RKO (cell line): ENCODE results near the gene RELL2.
A peak's percentile ranks its signal among the peaks of the same experiment; 100 is the strongest.

ENCODE experiments used
- DNase-seq: peaks from one replicate; pipeline ENCODE4 v3.0.0-alpha.2; 2016; ENCODE audit warnings: low spot score

Gene RELL2

GRCh38 chr5:141649972-141650371, 13.2 kb downstream of the RELL2 start:
- no peak for DNase-seq

- DNase-seq: peak; percentile 87
These were observed 14.3 kb downstream of the RELL2 start, which contains the start of gene FCHSD1 for GRCh38 chr5:141650851-141651727. Gene FCHSD1, minus strand, starts transcription at chr5:141651418. Its CDS starts 50 bp downstream, at chr5:141651368.

GRCh38 chr5:141651728-141652105, 14.9 kb downstream of the RELL2 start:
- no peak for DNase-seq

- no peak for DNase-seq
These were observed 17.5 kb downstream of the RELL2 start for GRCh38 chr5:141654298-141654697.

- no peak for DNase-seq
These were observed 18.2 kb downstream of the RELL2 start for GRCh38 chr5:141655020-141655419.

- DNase-seq: no peak
These were observed 19.6 kb downstream of the RELL2 start for GRCh38 chr5:141656396-141656795.

- DNase-seq: no peak
These were observed 20.6 kb downstream of the RELL2 start for GRCh38 chr5:141657404-141657803.

GRCh38 chr5:141657937-141658545, 21.2 kb downstream of the RELL2 start:
- DNase-seq: peak; percentile 84

- no peak for DNase-seq
These were observed 25.2 kb downstream of the RELL2 start for GRCh38 chr5:141662028-141662427.

GRCh38 chr5:141663506-141663905, 26.7 kb downstream of the RELL2 start:
- DNase-seq: no peak

- peak; percentile 68 for DNase-seq
These were observed 28.1 kb downstream of the RELL2 start for GRCh38 chr5:141664733-141665461.

GRCh38 chr5:141665995-141666940, 29.5 kb downstream of the RELL2 start:
- DNase-seq: no peak

- DNase-seq: no peak
These were observed 31.9 kb downstream of the RELL2 start for GRCh38 chr5:141668601-141669265.

- DNase-seq: no peak
These were observed 32.7 kb downstream of the RELL2 start for GRCh38 chr5:141669520-141669919.

- no peak for DNase-seq
These were observed 35.5 kb downstream of the RELL2 start for GRCh38 chr5:141672071-141672840.

- DNase-seq: no peak
These were observed 36.3 kb downstream of the RELL2 start for GRCh38 chr5:141672841-141673813.

GRCh38 chr5:141674747-141675146, 38.0 kb downstream of the RELL2 start:
- DNase-seq: no peak

GRCh38 chr5:141675672-141676071, 38.9 kb downstream of the RELL2 start:
- DNase-seq: no peak

- no peak for DNase-seq
These were observed 40.6 kb downstream of the RELL2 start for GRCh38 chr5:141677415-141677814.
